AG04449 (cell line): Measurements from ENCODE around the gene ATAD1.
"Not testable (repeated sequence)": the region's sequence is repeated elsewhere in the genome, so short reads cannot be mapped to it uniquely, and the experiment has no call there.

ENCODE experiments used
- CTCF ChIA-PET: fragments of 350-600 bp; formaldehyde crosslinking; extraction: SDS; loops from one replicate; lab custom pipeline; 2021; ENCODE audit warnings: antibody characterized with exemption; lab: Yijun Ruan, JAX
- POLR2A ChIA-PET: fragments of 400-600, 350-600 bp; formaldehyde crosslinking; extraction: SDS; loops from one replicate; lab custom pipeline; 2020; ENCODE audit warnings: antibody characterized with exemption, inconsistent platforms; lab: Yijun Ruan, JAX
- DNase-seq: peaks from one replicate; pipeline ENCODE4 v3.0.0-alpha.2; 2010; ENCODE audit warnings: low read depth, low spot score
- H3K4me3 ChIP-seq: 2 replicates; pipeline ENCODE4 v1.5.1; 2011; ENCODE audit warnings: low read depth, mild to moderate bottlenecking, control low read depth, low read length
- TF ChIP-seq, protein P1 (sequence below): IDR thresholded peaks from one replicate; pipeline ENCODE4 v1.5.1; 2011; ENCODE audit warnings: mild to moderate bottlenecking, moderate library complexity, low read length, control low read depth, inconsistent platforms; ENCODE audit not compliant: insufficient read depth; ENCODE audit errors: missing control alignments

ATAD1 gene

DNA sequence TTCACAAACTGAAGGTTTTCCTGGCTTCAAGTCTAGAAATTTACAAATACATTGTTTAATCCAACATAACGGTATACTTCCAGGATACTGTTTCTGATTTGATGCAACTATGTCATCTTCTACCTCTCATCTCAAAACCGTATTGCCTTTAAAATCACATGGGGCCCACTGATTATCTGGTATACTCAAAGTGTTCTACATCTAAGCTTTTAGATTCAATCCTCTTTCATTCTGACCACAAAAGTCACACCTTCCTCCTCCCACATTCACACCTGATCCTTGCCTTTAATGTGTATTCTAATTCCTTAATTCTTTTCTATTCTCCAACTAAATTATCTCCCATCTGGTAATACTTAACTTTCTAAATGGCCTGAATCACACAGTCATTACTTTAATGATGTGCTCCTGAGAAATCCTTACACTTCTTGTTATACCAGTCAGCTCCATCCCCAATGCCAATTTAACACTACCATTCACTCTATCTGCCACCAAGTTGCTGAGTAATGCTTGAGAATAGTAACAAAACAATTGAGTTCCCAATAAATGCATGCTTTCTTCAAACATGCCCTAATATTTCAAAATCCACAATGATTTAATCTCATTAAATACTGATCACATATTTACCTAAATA is 13.0 kb downstream of the ATAD1 start:
- no peak overlapping the region for H3K4me3 ChIP-seq
- DNase-seq, result no peak
- CTCF ChIA-PET, result interaction anchor here (1.1 kb wide), 1 partner anchor 10 kb away, joined by 3 read pairs; no protein-coding TSS in a partner anchor
- POLR2A ChIA-PET, result no interaction called here
- TF ChIP-seq, protein P1, sequence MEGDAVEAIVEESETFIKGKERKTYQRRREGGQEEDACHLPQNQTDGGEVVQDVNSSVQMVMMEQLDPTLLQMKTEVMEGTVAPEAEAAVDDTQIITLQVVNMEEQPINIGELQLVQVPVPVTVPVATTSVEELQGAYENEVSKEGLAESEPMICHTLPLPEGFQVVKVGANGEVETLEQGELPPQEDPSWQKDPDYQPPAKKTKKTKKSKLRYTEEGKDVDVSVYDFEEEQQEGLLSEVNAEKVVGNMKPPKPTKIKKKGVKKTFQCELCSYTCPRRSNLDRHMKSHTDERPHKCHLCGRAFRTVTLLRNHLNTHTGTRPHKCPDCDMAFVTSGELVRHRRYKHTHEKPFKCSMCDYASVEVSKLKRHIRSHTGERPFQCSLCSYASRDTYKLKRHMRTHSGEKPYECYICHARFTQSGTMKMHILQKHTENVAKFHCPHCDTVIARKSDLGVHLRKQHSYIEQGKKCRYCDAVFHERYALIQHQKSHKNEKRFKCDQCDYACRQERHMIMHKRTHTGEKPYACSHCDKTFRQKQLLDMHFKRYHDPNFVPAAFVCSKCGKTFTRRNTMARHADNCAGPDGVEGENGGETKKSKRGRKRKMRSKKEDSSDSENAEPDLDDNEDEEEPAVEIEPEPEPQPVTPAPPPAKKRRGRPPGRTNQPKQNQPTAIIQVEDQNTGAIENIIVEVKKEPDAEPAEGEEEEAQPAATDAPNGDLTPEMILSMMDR, result no peak

DNA sequence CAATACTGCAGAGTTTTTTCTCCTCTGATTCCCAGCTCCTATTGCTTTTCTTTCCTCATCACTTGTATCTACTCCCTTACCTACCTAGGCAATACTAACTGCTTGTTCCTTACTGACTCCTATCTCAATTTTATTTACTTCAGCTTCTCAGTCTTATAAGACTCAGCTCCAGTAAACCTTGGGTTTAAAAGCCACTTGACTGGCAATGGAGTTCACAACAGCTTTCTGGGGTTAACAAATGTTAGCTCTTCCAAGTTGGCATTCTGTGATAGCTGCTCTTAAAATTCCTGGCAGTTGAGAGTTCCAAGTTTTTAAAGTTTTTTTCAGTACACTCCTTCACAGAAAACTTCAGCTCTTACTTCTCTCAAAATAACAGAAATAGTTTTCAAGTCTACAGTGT is 14.2 kb downstream of the ATAD1 start:
- no peak for DNase-seq
- ChIA-PET CTCF (interaction anchor here (0.9 to 1.5 kb wide), 2 partner anchors 14 to 33 kb away, joined by 3 read pairs; partner anchors contain the start of gene ATAD1), POLR2A (no interaction called here)
- TF ChIP-seq, protein P1, result no peak
- H3K4me3 ChIP-seq, result no peak overlapping the region

DNA sequence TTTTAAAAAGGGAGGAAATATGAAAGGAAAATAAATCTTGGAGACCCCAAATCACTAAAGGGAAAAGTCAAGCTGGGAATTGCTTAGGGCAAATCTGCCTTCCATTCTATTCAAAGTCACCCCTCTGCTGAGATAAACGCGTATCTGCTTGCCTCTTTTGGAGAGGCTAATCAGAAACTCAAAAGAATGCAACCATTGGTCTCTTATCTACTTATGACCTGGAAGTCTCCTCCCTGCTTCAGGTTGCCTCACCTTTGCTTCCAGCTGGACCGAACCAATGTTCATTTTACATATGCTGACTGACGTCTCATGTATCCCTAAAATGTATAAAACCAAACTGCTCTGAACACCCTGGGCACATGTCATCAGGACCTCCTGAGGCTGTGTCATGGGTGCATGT is 14.7 kb downstream of the ATAD1 start:
- ChIA-PET CTCF (interaction anchor here (0.9 to 1.5 kb wide), 2 partner anchors 15 to 33 kb away, joined by 3 read pairs; partner anchors contain the start of gene ATAD1), POLR2A (no interaction called here)

DNA sequence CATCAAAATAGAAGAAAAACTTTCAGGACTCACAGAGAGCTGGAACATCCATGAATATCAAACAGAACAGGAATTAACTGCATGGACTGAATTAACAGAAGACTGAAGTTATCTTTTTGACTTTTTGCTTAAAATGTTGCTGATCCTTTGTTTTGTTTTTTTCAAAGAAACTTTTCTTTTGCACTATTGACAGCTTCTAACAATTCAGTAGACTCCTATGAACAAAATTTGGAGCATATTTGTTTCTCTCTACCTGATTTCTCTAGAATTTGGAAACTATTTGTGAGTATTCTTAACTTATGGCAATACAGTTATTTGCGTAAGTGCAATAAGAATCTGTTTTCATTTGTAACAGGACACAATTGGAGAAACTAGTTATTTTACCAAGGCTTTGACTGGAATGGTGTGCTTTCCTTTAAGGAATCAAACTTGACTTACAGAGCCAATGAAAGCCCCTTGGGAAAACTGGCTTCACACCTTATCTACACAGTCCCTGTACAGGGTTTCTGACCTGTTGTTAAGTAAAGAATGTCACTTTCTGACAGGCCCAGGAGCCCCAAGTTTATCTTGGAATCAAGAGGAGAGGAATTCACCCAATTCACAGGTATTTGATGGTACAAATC is 16.1 kb downstream of the ATAD1 start:
- DNase-seq, H3K4me3 ChIP-seq, CTCF ChIA-PET: not testable (repeated sequence)
- POLR2A ChIA-PET, result interaction anchor here (0.6 kb wide), 1 partner anchor 61 kb away, joined by 3 read pairs; no protein-coding TSS in a partner anchor

More for the DNA sequence above, 14.7 kb downstream of the ATAD1 start:
- H3K4me3 ChIP-seq, result no peak overlapping the region
- TF ChIP-seq, protein P1, result no peak
- no peak for DNase-seq

DNA sequence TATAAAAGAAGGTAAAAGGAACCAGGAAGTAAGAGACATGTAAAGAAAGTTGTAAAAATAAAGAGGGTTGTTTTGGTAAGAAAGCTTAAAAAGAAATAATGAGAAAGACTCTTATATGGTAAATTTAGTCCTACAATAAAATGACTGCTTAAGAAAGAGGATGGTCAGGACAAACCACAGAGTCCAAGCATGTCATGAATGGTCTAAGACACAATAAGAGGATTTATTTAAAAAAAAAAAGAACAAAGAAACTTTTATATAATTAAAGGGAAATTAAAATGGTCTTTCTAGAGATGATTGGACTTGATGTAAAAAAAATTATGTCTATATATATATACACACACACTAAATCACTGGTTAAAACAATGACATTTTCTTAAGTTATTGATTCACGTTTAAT is 18.2 kb downstream of the ATAD1 start:
- POLR2A ChIA-PET, result no interaction called here
- H3K4me3 ChIP-seq, result no peak overlapping the region
- DNase-seq, result no peak
- TF ChIP-seq, protein P1, result no peak
- CTCF ChIA-PET, result interaction anchor here (1.2 kb wide), 1 partner anchor 19 kb away, joined by 3 read pairs; no protein-coding TSS in a partner anchor

DNA sequence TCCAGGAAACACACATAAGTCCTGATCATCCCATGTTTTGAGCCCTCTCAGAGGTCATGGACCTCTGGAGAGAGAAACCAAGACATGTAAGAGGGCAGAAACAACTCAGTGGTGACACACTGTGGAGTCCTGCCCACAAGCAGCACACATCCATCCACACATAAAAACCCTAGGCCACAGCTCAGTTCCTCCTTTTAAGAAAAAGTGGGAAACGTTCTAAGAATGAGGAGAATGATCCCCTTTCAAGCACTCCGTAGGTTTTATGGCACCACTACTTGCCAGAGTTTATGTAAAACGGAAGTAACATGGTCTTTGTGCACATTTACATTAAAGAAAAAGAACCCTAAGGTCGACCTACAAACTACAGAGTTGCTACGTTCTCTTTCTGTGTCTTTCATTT is 19.9 kb downstream of the ATAD1 start:
- ChIA-PET POLR2A (no interaction called here), CTCF (interaction anchor here (0.7 kb wide), 1 partner anchor 767 kb away, joined by 3 read pairs; no protein-coding TSS in a partner anchor)
- no peak for DNase-seq
- TF ChIP-seq, protein P1, result no peak
- no peak overlapping the region for H3K4me3 ChIP-seq
